SK-N-SH (cell line): ENCODE results near the gene PRMT7.

Source experiments
- CTCF ChIP-seq: fragments of 200-600 bp; sonication (generic); IDR thresholded peaks from 2 replicates; pipeline ENCODE4 v1.6.1; 2017; ENCODE audit warnings: antibody characterized with exemption, mild to moderate bottlenecking, moderate library complexity
- EP300 ChIP-seq, 2 experiments: IDR thresholded peaks; 2 replicates each; pipeline versions ENCODE4 v1.4.0 to v1.6.1; 2012; ENCODE audit warnings: borderline replicate concordance in 1 of 2, low read depth in 1 of 2, low read length in 1 of 2
- JUND ChIP-seq: IDR thresholded peaks from 2 replicates; pipeline ENCODE4 v1.4.0; 2012
- PBX3 ChIP-seq: IDR thresholded peaks from 2 replicates; pipeline ENCODE4; 2012
- POLR2AphosphoS5 ChIP-seq: IDR thresholded peaks from 2 replicates; pipeline ENCODE4 v1.6.1; 2012; ENCODE audit warnings: low read depth, low read length
- REST ChIP-seq: IDR thresholded peaks from 2 replicates; pipeline ENCODE4 v1.6.1; 2012; ENCODE audit warnings: mild to moderate bottlenecking, low read depth, low read length, moderate library complexity
- RXRA ChIP-seq: IDR thresholded peaks from 2 replicates; pipeline ENCODE4 v1.4.0; 2012; ENCODE audit warnings: low read depth, mild to moderate bottlenecking, borderline replicate concordance
- TEAD4 ChIP-seq: IDR thresholded peaks from 2 replicates; pipeline ENCODE4 v1.4.0; 2012; ENCODE audit warnings: mild to moderate bottlenecking, borderline replicate concordance; ENCODE audit not compliant: insufficient read depth
- YY1 ChIP-seq: IDR thresholded peaks from 2 replicates; pipeline ENCODE4 v1.4.0; 2012; ENCODE audit warnings: low read depth, mild to moderate bottlenecking

- TF ChIP-seq REST (no peak), CTCF (no peak), JUND (no peak), TEAD4 (no peak), RXRA (no peak), POLR2AphosphoS5 (no peak), PBX3 (no peak), YY1 (no peak), EP300 (IDR thresholded peaks at IDR 0.05; ENCODE audit: borderline replicate concordance in 1 of 2, low read depth in 1 of 2, low read length in 1 of 2) (no peak)
These were observed 22.6 kb upstream of the PRMT7 start for GRCh38 chr16:68288252-68288650.
